ENCODE measurements around the gene KCNAB1. TPM values are rescaled to one million over a fixed set of nuclear protein-coding genes. Genes with fewer than 3 reads are reported as not detected.

Gene KCNAB1
- total RNA-seq, 1 donor from 2014 or later = not detected

- TF ChIP-seq CTCF (IDR thresholded peaks at IDR 0.05) = no peak
- ChIA-PET CTCF (no interaction called here), POLR2A (no interaction called here)
- Mint-ChIP-seq H3K27me3 (peaks cover 2% of the 10 kb centered on the region), H3K9me3 (no peaks in the 10 kb centered on the region), H3K36me3 (ENCODE audit: low read depth) (no peaks in the 10 kb centered on the region), H3K4me1 (no peaks in the 10 kb centered on the region), H3K27ac (no peak overlapping the region), H3K4me3 (no peak overlapping the region)
- intact Hi-C loops (cut with micrococcal nuclease) = no loop called here
- ATAC-seq (ENCODE audit: low read depth) = no peak
- DNase-seq = no peak
Observed at GRCh38 chr3:156577736-156578135, 457.4 kb downstream of the KCNAB1 start.

GRCh38 chr3:156579427-156579851 is 459.1 kb downstream of the KCNAB1 start:
- Mint-ChIP-seq H3K4me3 (no peak overlapping the region), H3K27ac (no peak overlapping the region), H3K36me3 (ENCODE audit: low read depth) (no peaks in the 10 kb centered on the region), H3K27me3 (no peaks in the 10 kb centered on the region), H3K4me1 (peaks cover 5% of the 10 kb centered on the region), H3K9me3 (no peaks in the 10 kb centered on the region)
- ChIA-PET CTCF (no interaction called here), POLR2A (no interaction called here)
- DNase-seq (no peak), ATAC-seq (ENCODE audit: low read depth) (no peak)
- TF ChIP-seq CTCF (IDR thresholded peaks at IDR 0.05) = no peak
- intact Hi-C loops (cut with micrococcal nuclease) = no loop called here

- DNase-seq = no peak
- H3K36me3 Mint-ChIP-seq (ENCODE audit: low read depth) = no peaks in the 10 kb centered on the region
- intact Hi-C loops (cut with micrococcal nuclease) = no loop called here
- ChIA-PET CTCF (no interaction called here), POLR2A (no interaction called here)
- ATAC-seq (ENCODE audit: low read depth) = no peak
- H3K27me3 Mint-ChIP-seq = no peaks in the 10 kb centered on the region
- peaks cover 5% of the 10 kb centered on the region for H3K4me1 Mint-ChIP-seq
- no peak overlapping the region for H3K27ac Mint-ChIP-seq
- TF ChIP-seq CTCF (IDR thresholded peaks at IDR 0.05) = no peak
- H3K4me3 Mint-ChIP-seq = no peak overlapping the region
- no peaks in the 10 kb centered on the region for H3K9me3 Mint-ChIP-seq
Observed at GRCh38 chr3:156581033-156581432, 460.7 kb downstream of the KCNAB1 start.

- Mint-ChIP-seq H3K27ac (no peak overlapping the region), H3K9me3 (no peaks in the 10 kb centered on the region), H3K4me3 (no peak overlapping the region), H3K27me3 (no peaks in the 10 kb centered on the region), H3K4me1 (peaks cover 6% of the 10 kb centered on the region), H3K36me3 (ENCODE audit: low read depth) (no peaks in the 10 kb centered on the region)
- intact Hi-C loops (cut with micrococcal nuclease) = no loop called here
- no peak for DNase-seq
- ChIA-PET CTCF (no interaction called here), POLR2A (no interaction called here)
- no peak for TF ChIP-seq CTCF (IDR thresholded peaks at IDR 0.05)
- no peak for ATAC-seq (ENCODE audit: low read depth)
Observed at GRCh38 chr3:156581954-156582353, 461.6 kb downstream of the KCNAB1 start.

- no peaks in the 10 kb centered on the region for H3K27me3 Mint-ChIP-seq
- CTCF ChIA-PET = no interaction called here
- DNase-seq (no peak), ATAC-seq (ENCODE audit: low read depth) (no peak)
- POLR2A ChIA-PET = no interaction called here
- H3K27ac Mint-ChIP-seq = no peak overlapping the region
- H3K36me3 Mint-ChIP-seq (ENCODE audit: low read depth) = no peaks in the 10 kb centered on the region
- no peaks in the 10 kb centered on the region for H3K9me3 Mint-ChIP-seq
- peaks cover 6% of the 10 kb centered on the region for H3K4me1 Mint-ChIP-seq
- no peak for TF ChIP-seq CTCF (IDR thresholded peaks at IDR 0.05)
- no peak overlapping the region for H3K4me3 Mint-ChIP-seq
- intact Hi-C loops (cut with micrococcal nuclease) = no loop called here
Observed at GRCh38 chr3:156582532-156583183, 462.3 kb downstream of the KCNAB1 start.

Data from activated B cell treated with CpG ODN at 0.5 μM for 24 hours (primary cell).